ENCODE data around the gene ACTR6.

- TF ChIP-seq CTCF (IDR thresholded peaks at IDR 0.05) (no peak), POLR2A (IDR thresholded peaks at IDR 0.05) (no peak)
Observed at GRCh38 chr12:100263131-100263530, 62.5 kb downstream of the ACTR6 start.
